NCI-H510A treated with DMSO at 0.1 percent for 48 hours (cell line): ENCODE data around the gene BAZ1A.
"Not testable (repeated sequence)": the region's sequence is repeated elsewhere in the genome, so short reads cannot be mapped to it uniquely, and the experiment has no call there.

Experiments used
- DNase-seq: peaks from one replicate; lab custom pipeline; 2025; lab: John Stamatoyannopoulos, UW

BAZ1A gene

GRCh38 chr14:34782031-34782430, 93.1 kb downstream of the BAZ1A start:
- no peak for DNase-seq

GRCh38 chr14:34781242-34781641, 93.9 kb downstream of the BAZ1A start:
- no peak for DNase-seq

GRCh38 chr14:34780646-34781045, 94.5 kb downstream of the BAZ1A start:
- DNase-seq, result no peak

- DNase-seq, result no peak
Measured at GRCh38 chr14:34778744-34779143, 96.4 kb downstream of the BAZ1A start.

GRCh38 chr14:34776611-34777010, 98.5 kb downstream of the BAZ1A start:
- DNase-seq, result no peak

GRCh38 chr14:34775922-34776321, 99.2 kb downstream of the BAZ1A start:
- DNase-seq, result no peak

GRCh38 chr14:34775342-34775741, 99.8 kb downstream of the BAZ1A start:
- DNase-seq, result no peak

GRCh38 chr14:34770901-34771300, 104.3 kb downstream of the BAZ1A start:
- no peak for DNase-seq

GRCh38 chr14:34766606-34767005, 108.6 kb downstream of the BAZ1A start:
- DNase-seq, result no peak

GRCh38 chr14:34766060-34766459, 109.1 kb downstream of the BAZ1A start:
- no peak for DNase-seq

GRCh38 chr14:34755215-34755614, 119.9 kb downstream of the BAZ1A start:
- no peak for DNase-seq

GRCh38 chr14:34754687-34755086, 120.5 kb downstream of the BAZ1A start:
- DNase-seq, result no peak

GRCh38 chr14:34750670-34751069, 124.5 kb downstream of the BAZ1A start:
- DNase-seq, result no peak

- no peak for DNase-seq
Measured at GRCh38 chr14:34750233-34750632, 124.9 kb downstream of the BAZ1A start.

- no peak for DNase-seq
Measured at GRCh38 chr14:34749408-34749807, 125.8 kb downstream of the BAZ1A start.

- no peak for DNase-seq
Measured at GRCh38 chr14:34742270-34743115, 132.7 kb downstream of the BAZ1A start.

GRCh38 chr14:34741840-34742239, 133.3 kb downstream of the BAZ1A start:
- DNase-seq, result no peak

- DNase-seq, result not testable (repeated sequence)
Measured at GRCh38 chr14:34740139-34740538, 135.0 kb downstream of the BAZ1A start.

GRCh38 chr14:34737079-34737478, 138.1 kb downstream of the BAZ1A start:
- not testable (repeated sequence) for DNase-seq

GRCh38 chr14:34733245-34733644, 141.9 kb downstream of the BAZ1A start:
- no peak for DNase-seq

GRCh38 chr14:34732802-34733201, 142.4 kb downstream of the BAZ1A start:
- no peak for DNase-seq

GRCh38 chr14:34723867-34724266, 151.3 kb downstream of the BAZ1A start:
- no peak for DNase-seq

- peak; percentile 65 for DNase-seq
Measured at GRCh38 chr14:34722723-34723545, 152.2 kb downstream of the BAZ1A start.
